Retinal pigment epithelial cell (primary cell): ENCODE data around the gene RPRD2.

Experiments used
- DNase-seq: peaks from one replicate; pipeline ENCODE4 v3.0.0-alpha.2; 2010; ENCODE audit warnings: low read depth
- H3K4me3 ChIP-seq: 2 replicates; pipeline ENCODE4 v1.5.1; 2011; ENCODE audit warnings: mild to moderate bottlenecking, low read length, control low read depth, moderate library complexity
- TF ChIP-seq, protein P1 (sequence below): conservative IDR thresholded peaks from 2 replicates; pipeline ENCODE4 v1.5.1; 2011; ENCODE audit warnings: low read depth, low read length, control low read depth, inconsistent platforms

RPRD2 gene

DNA sequence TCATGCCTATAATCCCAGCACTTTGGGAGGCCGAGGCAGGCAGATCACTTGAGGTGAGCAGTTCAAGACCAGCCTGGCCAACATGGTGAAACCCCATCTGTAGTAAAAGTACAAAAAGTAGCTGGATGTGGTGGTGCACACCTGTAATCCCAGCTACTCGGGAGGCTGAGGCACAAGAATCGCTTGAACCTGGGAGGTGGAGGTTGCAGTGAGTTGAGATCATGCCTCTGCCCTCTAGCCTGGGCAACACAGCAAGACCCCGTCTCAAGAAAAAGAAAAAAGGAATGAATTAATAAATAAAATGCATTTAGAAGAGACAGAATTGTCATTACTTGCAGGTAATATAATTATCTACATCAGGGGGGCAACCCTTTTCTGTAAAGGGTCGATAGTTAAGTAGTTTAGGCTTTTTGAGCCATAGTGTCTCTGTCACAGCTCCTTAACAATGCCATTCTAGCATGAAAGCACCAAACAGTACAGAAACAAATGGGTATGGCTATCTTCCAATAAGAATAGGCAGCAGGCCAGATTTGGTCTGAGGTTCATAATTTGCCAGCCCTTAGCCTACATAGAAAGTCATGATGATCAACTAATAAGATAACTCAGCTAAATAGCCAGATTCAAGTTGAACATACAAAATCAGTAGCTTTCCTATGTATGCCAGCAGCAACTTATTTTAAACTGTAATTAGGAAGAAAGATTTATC lies 56.8 kb downstream of the RPRD2 start:
- H3K4me3 ChIP-seq = no peak overlapping the region
- DNase-seq = no peak
- TF ChIP-seq, protein P1, sequence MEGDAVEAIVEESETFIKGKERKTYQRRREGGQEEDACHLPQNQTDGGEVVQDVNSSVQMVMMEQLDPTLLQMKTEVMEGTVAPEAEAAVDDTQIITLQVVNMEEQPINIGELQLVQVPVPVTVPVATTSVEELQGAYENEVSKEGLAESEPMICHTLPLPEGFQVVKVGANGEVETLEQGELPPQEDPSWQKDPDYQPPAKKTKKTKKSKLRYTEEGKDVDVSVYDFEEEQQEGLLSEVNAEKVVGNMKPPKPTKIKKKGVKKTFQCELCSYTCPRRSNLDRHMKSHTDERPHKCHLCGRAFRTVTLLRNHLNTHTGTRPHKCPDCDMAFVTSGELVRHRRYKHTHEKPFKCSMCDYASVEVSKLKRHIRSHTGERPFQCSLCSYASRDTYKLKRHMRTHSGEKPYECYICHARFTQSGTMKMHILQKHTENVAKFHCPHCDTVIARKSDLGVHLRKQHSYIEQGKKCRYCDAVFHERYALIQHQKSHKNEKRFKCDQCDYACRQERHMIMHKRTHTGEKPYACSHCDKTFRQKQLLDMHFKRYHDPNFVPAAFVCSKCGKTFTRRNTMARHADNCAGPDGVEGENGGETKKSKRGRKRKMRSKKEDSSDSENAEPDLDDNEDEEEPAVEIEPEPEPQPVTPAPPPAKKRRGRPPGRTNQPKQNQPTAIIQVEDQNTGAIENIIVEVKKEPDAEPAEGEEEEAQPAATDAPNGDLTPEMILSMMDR = no peak

GRCh38 chr1:150422541-150422940 lies 58.6 kb downstream of the RPRD2 start:
- TF ChIP-seq, protein P1 = no peak
- H3K4me3 ChIP-seq = no peak overlapping the region
- DNase-seq = no peak

DNA sequence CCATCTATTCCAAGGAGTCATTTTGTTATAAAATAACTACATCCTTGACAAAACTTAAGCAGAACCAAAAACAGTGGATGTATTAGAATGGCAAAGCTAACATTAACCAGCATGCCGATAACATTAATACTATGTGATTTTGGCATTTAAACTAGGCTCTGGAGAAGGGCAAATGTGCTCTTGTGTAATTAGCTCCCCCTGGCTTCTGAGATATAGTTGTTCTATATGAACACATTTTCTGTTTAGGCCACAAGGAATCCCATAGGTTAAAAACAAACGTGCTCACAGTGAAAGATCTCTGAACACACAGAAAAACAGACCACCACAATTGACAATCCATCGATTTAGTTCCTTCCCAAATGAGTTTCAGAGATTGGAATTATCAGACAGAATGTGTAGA lies 65.9 kb downstream of the RPRD2 start:
- no peak overlapping the region for H3K4me3 ChIP-seq
- TF ChIP-seq, protein P1 = peak; percentile 39
- DNase-seq = no peak

DNA sequence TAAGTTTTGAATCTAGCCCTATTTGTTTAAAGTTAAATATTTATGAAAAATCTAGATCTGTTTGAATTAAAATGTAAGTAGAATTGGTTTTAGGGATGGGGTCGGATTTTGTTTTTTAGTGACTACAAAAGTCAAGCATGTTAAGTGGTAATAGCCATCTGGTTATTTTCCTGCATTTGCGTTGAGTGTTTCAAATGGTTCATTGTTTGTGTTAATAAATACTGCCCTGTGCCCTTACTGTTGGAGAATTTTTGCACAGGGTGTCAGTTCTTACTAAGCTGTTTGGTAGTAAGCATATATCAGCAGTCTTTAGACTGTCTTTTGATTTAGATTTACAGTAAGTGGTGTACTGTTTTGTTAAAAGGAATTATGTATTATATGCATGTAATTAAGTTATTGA lies 77.2 kb downstream of the RPRD2 start:
- TF ChIP-seq, protein P1 = no peak
- DNase-seq = no peak
- no peak overlapping the region for H3K4me3 ChIP-seq

DNA sequence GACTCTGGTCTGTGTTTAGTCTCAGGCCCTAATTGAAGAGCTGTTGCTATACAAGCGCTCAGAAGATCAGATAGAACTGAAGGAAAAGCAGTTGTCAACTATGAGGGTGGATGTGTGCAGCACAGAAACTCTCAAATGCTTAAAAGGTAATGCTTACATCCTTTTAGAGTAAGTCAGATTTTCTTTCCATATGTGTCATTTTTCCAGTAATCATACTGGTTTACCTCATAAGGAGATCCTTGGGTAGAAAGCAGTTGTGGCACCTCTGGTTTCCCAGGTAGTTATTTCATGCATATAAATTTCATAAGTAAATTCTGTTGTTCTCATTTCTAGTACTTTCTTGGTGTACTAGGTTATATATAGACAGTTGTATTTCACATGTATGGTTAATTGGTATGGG lies 80.3 kb downstream of the RPRD2 start:
- DNase-seq = no peak
- TF ChIP-seq, protein P1 = no peak

GRCh38 chr1:150456146-150456647 lies 92.2 kb downstream of the RPRD2 start:
- H3K4me3 ChIP-seq = no peak overlapping the region
- TF ChIP-seq, protein P1 = no peak
- DNase-seq = no peak

More for the DNA sequence above, 80.3 kb downstream of the RPRD2 start:
- H3K4me3 ChIP-seq = no peak overlapping the region

DNA sequence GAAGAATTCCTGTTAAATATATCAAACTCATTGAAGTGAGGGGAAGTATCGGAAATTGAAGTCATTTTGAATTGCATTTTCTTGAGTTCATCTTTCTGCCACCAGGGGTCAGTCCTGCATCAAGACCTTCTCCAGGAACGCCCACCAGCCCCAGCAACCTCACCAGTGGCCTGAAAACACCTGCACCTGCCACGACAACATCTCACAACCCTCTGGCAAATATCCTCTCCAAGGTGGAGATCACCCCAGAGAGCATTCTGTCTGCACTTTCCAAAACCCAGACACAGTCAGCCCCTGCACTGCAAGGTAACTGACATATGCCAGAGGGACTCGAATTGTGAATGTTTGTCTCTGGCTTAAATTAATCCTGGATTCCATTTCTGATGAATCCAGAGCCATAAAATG lies 100.5 kb downstream of the RPRD2 start:
- H3K4me3 ChIP-seq = no peak overlapping the region
- DNase-seq = no peak
- TF ChIP-seq, protein P1 = peak; percentile 76
